Heart left ventricle (tissue), 16 donors: ENCODE measurements around the gene AIPL1. TPM values are rescaled to one million over a fixed set of nuclear protein-coding genes. Genes with fewer than 3 reads are reported as not detected.

ENCODE experiments used
- ATAC-seq, 4 donors: fragments of 200-7000 bp; cut with Tn5 transposase; one replicate each; pipeline ENCODE4 v1.9.1; 2020 to 2022; ENCODE audit warnings: moderate library complexity in 4 of 4, mild to moderate bottlenecking in 3 of 4, moderate number of reproducible peaks in 1 of 4
- DNase-seq, 5 donors: peaks; one replicate each; pipeline ENCODE4 v3.0.0-alpha.2; 2020
- H3K27ac ChIP-seq, 12 donors: fragments of 200-600 bp; sonication (generic) in 4 of 12; one replicate each; pipeline versions ENCODE4 v1.5.0 to v1.8.0; 2016 to 2022; ENCODE audit warnings: mild to moderate bottlenecking in 2 of 12
- H3K27me3 ChIP-seq, 9 donors: fragments of 200-600 bp; sonication (generic) in 2 of 9; one replicate each; pipeline versions ENCODE4 v1.5.1 to v1.8.0; 2016 to 2022; ENCODE audit warnings: mild to moderate bottlenecking in 3 of 9
- H3K36me3 ChIP-seq, 9 donors: fragments of 200-600 bp; sonication (generic) in 2 of 9; one replicate each; pipeline versions ENCODE4 v1.5.0 to v1.8.0; 2018 to 2022; ENCODE audit warnings: mild to moderate bottlenecking in 2 of 9
- H3K4me1 ChIP-seq, 12 donors: fragments of 200-600 bp; sonication (generic) in 4 of 12; one replicate each; pipeline versions ENCODE4 v1.5.0 to v1.8.0; 2016 to 2022; ENCODE audit warnings: mild to moderate bottlenecking in 3 of 12
- H3K4me3 ChIP-seq, 12 donors: fragments of 200-600 bp; sonication (generic) in 4 of 12; one replicate each; pipeline versions ENCODE4 v1.5.0 to v1.8.0; 2017 to 2022; ENCODE audit warnings: mild to moderate bottlenecking in 9 of 12, moderate library complexity in 4 of 12
- H3K9me3 ChIP-seq, 12 donors: fragments of 200-600 bp; sonication (generic) in 4 of 12; one replicate each; pipeline versions ENCODE4 v1.5.0 to v1.8.0; 2016 to 2022; ENCODE audit warnings: mild to moderate bottlenecking in 1 of 12
- CTCF ChIP-seq, 12 donors: fragments of 200-600 bp; sonication (generic) in 4 of 12; IDR thresholded peaks; one replicate each; pipeline versions ENCODE4 v1.5.0 to v1.8.0; 2018 to 2022; ENCODE audit warnings: antibody characterized with exemption in 12 of 12, mild to moderate bottlenecking in 5 of 12
- POLR2A ChIP-seq, 2 donors: fragments of 450-650 bp; IDR thresholded peaks; one replicate each; pipeline ENCODE4 v1.6.1; 2017; ENCODE audit warnings: antibody characterized with exemption in 2 of 2, mild to moderate bottlenecking in 2 of 2, moderate library complexity in 2 of 2
- WGBS, 4 donors: extraction: QIAGEN DNeasy Blood & Tissue Kit in 2 of 4; methylation state at CpG; one replicate each; pipeline versions ENCODE4 v1.1.5 to v1.1.7; 2013 to 2018; 5-methylcytosine and 5-hydroxymethylcytosine counted together
- intact Hi-C, 10 donors: fragments of 100-400 bp; cut with DNase I; formaldehyde crosslinking; loops; one replicate each; pipeline versions ENCODE4 v1.11.1 to v1.14.2; 2022
- polyA plus RNA-seq, 2 donors: library from polyadenylated mRNA; stranded (reverse); fragments of 200-250 nt; gene quantifications; one replicate each; pipeline ENCODE4 v1.2.3, GENCODE V29; 2013
- total RNA-seq, 9 donors: library from RNA; depleted of rRNA in 2 of 9; stranded (reverse); fragments of >200 nt in 2 of 9; fragmentation: NEBNext Ultra II Directional in 3 of 9; extraction: Animal tissue kit (Norgen Biotek cat#: 25700) in 3 of 9; gene quantifications; one replicate each; pipeline versions ENCODE4 v1.1.0 to v1.2.4, GENCODE V29; 2016 to 2023
- donor health status: ischemic (EF 13 %, LVEDD 7.1; RV severe dilation, severe dysfunction).
- donor health status: healthy with polysubstance abuse.
- donor health status: DM: no; HTN: yes; CAD: no.
- donor health status: DM: no; HTN: no; CAD: no.
- donor health status: ischemic (EF 25% LVEDD 6.9; RV normal size, moderate dysfunction).
- donor health status: ischemic (EF 25% LVEDD 5.7; RV mildly dilated, moderate dysfunction).
- donor health status: healthy.
- donor health status: DM: yes; HTN: yes; CAD: no.
- donor health status: ischemic (EF 35%, LVEDD 5.7; RV mildly dilated, moderate dysfunction).
- donor health status: nonischemic (EF 11% LVEDD 7.7; RV severe dilation, severe dysfunction).
- donor health status: DM: yes; HTN: yes; CAD: no.
- donor health status: PGD.
- donor health status: ischemic (EF 29% LVEDD 5.4; RV normal size, mild dysfunction).
- donor health status: nonischemic (EF 23%, LVEDD 6.1; RV moderate dilation, normal function).

The AIPL1 gene
- total and polyA plus RNA-seq, 11 donors: not detected

GRCh38 chr17:6435968-6436367 lies 1.0 kb upstream of the AIPL1 start:
- peak; percentile 61 to 95 (median 90) for ATAC-seq
- Histone ChIP-seq H3K4me1 (no peaks in the 10 kb centered on the region), H3K9me3 (peaks cover 0 to 6% (median 2%) of the 10 kb centered on the region in 12 donors), H3K27ac (no peak overlapping the region), H3K4me3 (no peak overlapping the region), H3K27me3 (peaks cover 0 to 35% (median 16%) of the 10 kb centered on the region in 9 donors), H3K36me3 (no peaks in the 10 kb centered on the region)
- intact Hi-C loops: loop anchor here in 4 of 10 donors (1.0 to 10.0 kb wide), 3 partner anchors 849 to 1181 kb away; no protein-coding TSS in a partner anchor
- 15 to 20% (median 19%) methylated on average over 9 of the region's 9 CpGs for WGBS, 4 donors
- TF ChIP-seq CTCF (IDR thresholded peaks at IDR 0.05): peak; percentile 65 to 82 (median 76)
- no peak for TF ChIP-seq POLR2A (IDR thresholded peaks at IDR 0.05)
- peak in 4 of 5 donors; percentile 44 to 60 (median 49) for DNase-seq

GRCh38 chr17:6430769-6431168 lies 4.2 kb downstream of the AIPL1 start:
- Histone ChIP-seq H3K4me3 (no peak overlapping the region), H3K27ac (no peak overlapping the region), H3K27me3 (peaks cover 0 to 6% (median 0%) of the 10 kb centered on the region in 9 donors), H3K4me1 (peaks cover 0 to 14% (median 0%) of the 10 kb centered on the region in 12 donors), H3K9me3 (peaks cover 0 to 10% (median 6%) of the 10 kb centered on the region in 12 donors), H3K36me3 (no peaks in the 10 kb centered on the region)
- TF ChIP-seq POLR2A (IDR thresholded peaks at IDR 0.05) (no peak), CTCF (IDR thresholded peaks at IDR 0.05) (peak in 3 of 12 donors; percentile 9 to 23 (median 19))
- DNase-seq (no peak), ATAC-seq (no peak)
- intact Hi-C loops: loop anchor here in 1 of 10 donors (10.0 kb wide), 1 partner anchor 1176 kb away; no protein-coding TSS in a partner anchor

- H3K4me3 ChIP-seq: no peak overlapping the region
- peaks cover 0 to 14% (median 0%) of the 10 kb centered on the region in 12 donors for H3K4me1 ChIP-seq
- 86 to 95% (median 87%) methylated on average over 2 to 7 of the region's 7 CpGs; no CpG with 5 or more reads in 1 of the 4 donors for WGBS, 4 donors
- H3K27ac ChIP-seq: no peak overlapping the region
- H3K27me3 ChIP-seq: peaks cover 0 to 8% (median 0%) of the 10 kb centered on the region in 9 donors
- no peaks in the 10 kb centered on the region for H3K36me3 ChIP-seq
- peaks cover 0 to 10% (median 6%) of the 10 kb centered on the region in 12 donors for H3K9me3 ChIP-seq
- no peak for DNase-seq
- intact Hi-C loops: loop anchor here in 1 of 10 donors (10.0 kb wide), 1 partner anchor 724 kb away; no protein-coding TSS in a partner anchor
- ATAC-seq: no peak
- TF ChIP-seq POLR2A (IDR thresholded peaks at IDR 0.05) (no peak), CTCF (IDR thresholded peaks at IDR 0.05) (no peak)
Measured at GRCh38 chr17:6429266-6429665, 5.7 kb downstream of the AIPL1 start.

- Histone ChIP-seq H3K9me3 (peaks cover 0 to 10% (median 6%) of the 10 kb centered on the region in 12 donors), H3K36me3 (no peaks in the 10 kb centered on the region), H3K4me3 (no peak overlapping the region), H3K27ac (no peak overlapping the region), H3K27me3 (peaks cover 0 to 16% (median 0%) of the 10 kb centered on the region in 9 donors), H3K4me1 (peaks cover 0 to 14% (median 0%) of the 10 kb centered on the region in 12 donors)
- DNase-seq: no peak
- no peak for TF ChIP-seq CTCF (IDR thresholded peaks at IDR 0.05)
- no peak for TF ChIP-seq POLR2A (IDR thresholded peaks at IDR 0.05)
- 85 to 94% (median 88%) methylated on average over 11 to 17 of the region's 17 CpGs for WGBS, 4 donors
- no peak for ATAC-seq
- intact Hi-C loops: loop anchor here in 1 of 10 donors (10.0 kb wide), 1 partner anchor 724 kb away; no protein-coding TSS in a partner anchor
Measured at GRCh38 chr17:6428207-6428965, 6.5 kb downstream of the AIPL1 start.
